PFSK-1 (cell line): ENCODE measurements around the gene CPNE9.
A peak's percentile ranks its signal among the peaks of the same experiment; 100 is the strongest.

ENCODE experiments used
- POLR2AphosphoS5 ChIP-seq: IDR thresholded peaks from 2 replicates; pipeline ENCODE4 v1.6.1; 2012; ENCODE audit warnings: low read depth, mild to moderate bottlenecking, control low read depth, low read length, moderate library complexity
- REST ChIP-seq, 2 experiments: IDR thresholded peaks; 2 replicates each; pipeline versions ENCODE4 v1.6.1 to v1.8.0; 2011 to 2012; ENCODE audit warnings: low read depth in 2 of 2, low read length in 2 of 2, control low read depth in 1 of 2, inconsistent platforms in 1 of 2, mild to moderate bottlenecking in 1 of 2, moderate library complexity in 1 of 2; ENCODE audit not compliant: insufficient read depth in 1 of 2

- peak; percentile 93 to 96 for TF ChIP-seq REST (IDR thresholded peaks at IDR 0.05; ENCODE audit: insufficient read depth in 1 of 2, low read depth in 2 of 2, low read length in 2 of 2)
- no peak for TF ChIP-seq POLR2AphosphoS5
Observed at GRCh38 chr3:9704347-9705322, 1.0 kb downstream of the CPNE9 start.
